HG03097 (cell line): Measurements from ENCODE around the gene ST7.

Source experiments
- ATAC-seq: cut with Tn5 transposase; IDR thresholded peaks from one replicate; pipeline ENCODE4 v1.9.1; 2021; ENCODE audit not compliant: unreplicated experiment, low FRiP score

ST7 gene

DNA sequence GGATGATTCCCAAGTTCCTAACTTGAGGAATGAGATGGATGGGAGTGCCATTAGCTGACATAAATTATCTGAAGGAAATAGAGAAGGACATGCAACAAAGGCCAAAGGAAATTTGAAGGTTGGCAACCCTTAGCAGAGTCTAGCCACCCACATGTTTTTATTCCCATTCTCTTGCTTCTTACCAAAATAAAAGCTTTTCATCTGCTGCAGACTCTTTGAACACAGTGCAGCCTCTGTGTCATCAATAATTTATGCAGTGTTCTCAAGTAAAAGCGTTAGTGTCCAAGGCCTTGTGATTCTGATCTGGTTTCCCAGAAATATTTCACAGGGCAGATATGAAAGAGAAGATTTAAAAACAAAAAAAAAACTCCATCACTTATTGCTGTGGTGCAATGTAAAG is 98.5 kb downstream of the ST7 start:
- no peak for ATAC-seq

DNA sequence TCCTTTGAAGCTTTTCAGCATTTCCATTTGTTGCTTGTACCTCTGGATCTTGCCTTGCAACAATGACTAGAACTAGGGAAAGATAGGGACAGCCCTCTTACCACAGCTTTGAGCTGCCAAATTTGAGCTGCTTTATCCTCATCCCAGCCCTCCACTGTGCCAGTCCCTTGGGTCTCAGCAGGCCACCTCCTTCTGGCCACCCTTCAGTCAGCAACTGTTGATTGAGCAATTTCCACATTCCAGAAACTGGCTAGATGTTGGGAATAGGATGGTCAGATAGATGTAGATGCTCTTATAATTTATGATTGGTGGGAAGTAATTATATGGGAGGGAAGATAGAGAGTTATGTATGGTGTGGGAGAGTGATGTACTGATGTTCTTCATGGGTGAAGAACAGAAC is 100.1 kb downstream of the ST7 start:
- ATAC-seq: no peak

DNA sequence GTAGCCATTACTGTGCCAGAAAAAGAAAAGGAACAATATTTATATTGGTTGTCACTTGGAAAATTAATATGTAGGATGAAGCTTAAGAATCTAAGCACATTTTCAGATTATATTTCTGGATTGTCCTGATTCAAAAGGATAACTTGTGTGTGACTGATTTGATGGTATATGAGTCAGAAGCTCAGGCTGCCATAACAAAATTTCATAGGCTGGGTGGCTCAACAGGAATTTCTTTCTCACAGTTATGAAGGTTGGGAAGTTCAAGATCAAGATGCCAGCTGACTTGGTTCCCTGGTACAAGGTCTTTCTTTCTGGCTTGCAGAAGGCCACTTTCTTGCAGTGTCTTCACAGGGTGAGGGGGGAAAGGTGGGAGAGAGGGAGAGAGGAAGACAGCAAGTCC is 108.5 kb downstream of the ST7 start:
- ATAC-seq: no peak

GRCh38 chr7:117062300-117062699 is 109.0 kb downstream of the ST7 start:
- ATAC-seq: no peak

GRCh38 chr7:117064688-117065087 is 111.4 kb downstream of the ST7 start:
- no peak for ATAC-seq

DNA sequence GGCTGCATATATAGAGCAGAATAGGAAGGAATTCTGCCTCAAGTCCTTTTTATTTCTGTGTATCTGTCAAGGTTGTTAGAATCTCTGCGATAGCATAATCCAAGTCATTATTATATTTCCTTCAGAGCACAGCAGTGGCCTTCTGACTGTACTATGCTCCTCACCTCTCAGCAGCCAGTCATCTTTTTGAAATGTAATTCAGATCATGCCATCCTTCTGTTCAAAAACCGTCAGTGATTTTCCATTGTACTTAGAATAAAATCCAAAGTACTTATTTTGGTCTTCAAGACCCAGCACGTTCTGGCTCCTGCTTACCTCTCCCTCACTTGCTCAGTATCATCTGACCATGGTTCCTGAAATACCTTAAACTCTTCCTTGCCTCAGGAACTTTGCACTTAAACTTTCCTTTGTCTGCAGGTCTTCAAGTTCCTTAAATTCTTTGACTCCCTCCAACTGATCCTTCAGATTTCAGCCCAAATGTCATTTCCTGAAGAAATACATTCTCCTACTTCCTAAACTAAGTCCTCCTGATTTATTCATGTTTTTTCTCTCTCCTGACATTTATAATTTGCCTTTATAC is 112.4 kb downstream of the ST7 start:
- no peak for ATAC-seq

- ATAC-seq: no peak
These were observed 113.4 kb downstream of the ST7 start for GRCh38 chr7:117066668-117067067.

- ATAC-seq: no peak
These were observed 114.0 kb downstream of the ST7 start for GRCh38 chr7:117067340-117067739.

DNA sequence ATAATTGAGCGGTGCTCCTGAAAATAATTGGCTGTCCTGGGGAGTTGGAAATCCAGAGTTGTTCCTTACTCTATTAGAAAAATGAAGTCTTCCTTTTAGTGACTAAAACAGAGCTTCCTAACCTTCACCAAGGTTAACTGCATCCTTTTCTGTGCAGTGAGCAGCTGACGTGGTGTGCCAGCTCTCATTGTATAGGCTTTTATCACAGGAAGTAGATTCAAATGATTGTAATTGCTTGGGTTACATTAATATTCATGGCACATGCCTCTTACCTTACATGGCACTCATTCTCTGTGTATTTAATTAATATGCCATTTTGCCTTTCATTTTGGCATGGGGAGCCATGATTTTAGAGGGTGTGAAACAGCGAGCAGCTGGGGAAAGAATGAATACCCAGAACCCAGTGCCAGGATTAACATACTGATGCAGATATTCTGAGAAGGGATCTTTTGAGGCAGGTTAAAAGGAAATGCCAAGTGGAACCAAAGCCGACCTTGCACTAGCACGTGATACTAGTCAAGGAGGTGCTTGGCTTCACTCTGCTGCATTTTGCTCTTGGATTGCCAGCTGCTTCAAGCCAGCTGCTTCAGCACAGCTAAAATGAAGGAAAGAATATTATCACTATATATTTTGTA is 115.3 kb downstream of the ST7 start:
- ATAC-seq: no peak

- peak; percentile 46 for ATAC-seq
These were observed 116.1 kb downstream of the ST7 start for GRCh38 chr7:117069379-117069778.

- no peak for ATAC-seq
These were observed 118.2 kb downstream of the ST7 start for GRCh38 chr7:117071551-117071950.

DNA sequence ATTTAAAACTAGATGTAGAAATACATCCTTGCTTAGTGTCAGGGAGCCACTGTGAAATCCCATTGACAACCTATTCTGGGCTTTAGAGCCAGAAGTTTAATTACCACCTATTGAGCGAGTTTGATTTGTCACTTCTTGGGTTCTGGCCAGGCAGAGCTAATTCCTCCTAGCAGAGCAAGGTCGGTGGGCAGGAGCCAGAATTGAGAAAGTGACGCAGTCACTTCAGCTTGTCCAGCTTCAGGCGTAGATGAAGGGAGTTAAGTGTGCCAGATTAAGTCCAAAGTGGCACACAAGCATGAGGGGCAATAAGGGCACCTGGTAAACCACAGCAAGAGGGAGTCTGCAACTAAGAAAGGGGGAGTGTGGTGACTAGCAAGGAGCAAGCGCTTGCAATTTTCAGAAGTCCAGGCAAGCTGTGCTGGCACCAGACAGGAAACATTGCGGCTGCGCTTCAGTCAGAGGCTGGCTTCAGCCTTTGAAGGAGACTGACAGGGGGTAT is 119.4 kb downstream of the ST7 start:
- ATAC-seq: peak; percentile 35

DNA sequence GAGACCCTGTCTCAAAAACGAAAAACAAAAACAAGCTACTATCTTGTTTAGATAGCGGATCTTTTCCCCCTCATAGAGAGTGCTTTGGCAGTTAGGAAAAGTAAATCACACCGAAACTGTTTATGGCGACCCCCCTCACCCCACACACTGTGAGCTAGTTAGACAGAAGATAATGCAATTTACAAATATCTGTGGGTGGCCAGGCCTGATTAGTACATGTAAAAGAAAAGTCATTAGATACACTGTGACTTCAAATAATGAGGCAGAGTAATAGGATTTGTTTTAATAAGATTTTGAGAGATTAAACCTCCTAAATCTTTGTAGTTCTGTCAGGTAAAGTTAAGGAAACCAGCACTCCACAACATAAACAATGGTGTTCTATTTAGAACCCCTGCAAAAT is 121.1 kb downstream of the ST7 start:
- no peak for ATAC-seq

GRCh38 chr7:117075934-117076333 is 122.6 kb downstream of the ST7 start:
- no peak for ATAC-seq

DNA sequence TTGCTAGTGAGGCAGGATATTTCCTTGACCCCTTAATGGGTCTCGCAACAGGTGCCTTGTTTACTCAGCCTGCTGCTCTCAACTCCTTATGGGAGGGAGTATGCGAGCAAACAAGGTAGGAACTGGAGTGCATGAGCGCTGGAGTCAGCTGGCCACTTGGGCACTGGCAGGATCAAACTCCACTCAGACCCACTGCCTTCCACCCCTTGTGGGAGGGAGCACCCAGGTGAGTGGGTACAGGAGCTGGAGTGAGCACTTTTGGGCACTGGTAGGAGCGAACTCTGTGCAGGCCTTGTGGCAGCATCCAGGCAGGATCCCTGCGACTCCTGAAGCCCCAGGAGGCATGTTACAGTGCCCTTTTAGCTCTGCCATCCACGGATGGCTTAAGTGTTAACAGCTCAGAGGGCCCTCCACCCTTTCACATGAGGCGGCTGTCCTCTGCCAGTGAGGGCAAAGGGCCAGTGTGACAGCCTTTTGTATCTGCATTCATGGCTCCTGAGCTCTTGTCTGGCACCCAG is 123.2 kb downstream of the ST7 start:
- no peak for ATAC-seq

GRCh38 chr7:117077658-117078057 is 124.4 kb downstream of the ST7 start:
- no peak for ATAC-seq

- ATAC-seq: no peak
These were observed 129.3 kb downstream of the ST7 start for GRCh38 chr7:117082647-117083046.

DNA sequence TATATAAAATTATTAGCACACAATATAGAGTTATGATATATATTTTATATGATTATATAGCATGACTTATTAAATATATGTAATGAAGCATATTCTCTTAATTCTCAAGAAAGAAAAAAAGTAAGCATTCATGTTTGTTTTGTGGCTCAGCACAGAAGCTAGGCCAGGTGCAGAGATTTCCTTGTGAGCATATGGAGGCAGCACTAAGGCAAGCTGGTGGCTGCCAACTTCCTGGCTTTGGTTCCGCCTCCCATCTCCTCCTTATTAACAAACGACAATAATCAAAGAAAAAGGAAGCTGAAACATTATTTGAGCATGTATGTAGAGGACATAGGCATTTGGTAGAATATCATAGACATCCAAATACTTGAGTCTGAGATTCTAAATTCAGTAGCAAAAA is 130.3 kb downstream of the ST7 start:
- ATAC-seq: no peak

DNA sequence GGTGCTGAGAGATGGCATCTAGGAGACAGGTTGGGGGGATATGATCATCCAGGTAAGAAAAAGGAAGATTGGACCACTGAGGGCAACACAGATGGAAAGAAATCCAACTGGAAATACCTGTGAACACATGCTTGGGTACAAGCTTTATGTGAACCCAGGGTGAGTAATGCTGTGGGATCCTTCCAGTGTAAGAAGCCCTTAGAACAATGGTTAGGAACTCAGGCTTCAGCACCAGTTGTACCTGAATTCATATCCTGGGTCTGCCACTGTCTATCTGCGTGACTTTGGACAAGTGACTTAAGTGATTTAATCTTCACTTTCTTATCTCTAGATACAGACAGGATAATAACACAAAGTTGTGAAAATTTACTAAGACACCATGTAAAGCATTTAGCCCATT is 131.0 kb downstream of the ST7 start:
- no peak for ATAC-seq

DNA sequence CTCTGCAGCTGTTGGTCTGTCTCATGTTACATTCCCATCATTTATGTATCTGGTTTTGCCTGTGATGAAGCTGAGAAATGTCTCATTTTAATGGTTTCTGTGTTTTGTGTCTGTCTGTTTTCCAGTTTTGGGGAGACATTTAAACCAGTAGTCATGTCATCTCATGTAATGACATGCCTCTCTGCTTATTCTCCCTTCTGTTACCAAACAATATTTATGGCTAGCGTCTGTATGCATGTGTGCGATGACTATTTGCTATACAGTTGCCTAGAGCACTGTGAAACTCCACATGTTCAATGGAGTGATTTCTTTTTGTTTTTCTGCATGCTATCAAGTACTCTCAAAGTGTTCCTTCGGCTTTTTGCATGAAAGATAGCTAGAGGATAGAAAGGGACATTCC is 132.0 kb downstream of the ST7 start:
- ATAC-seq: no peak

- ATAC-seq: no peak
These were observed 132.6 kb downstream of the ST7 start for GRCh38 chr7:117085769-117086463.

DNA sequence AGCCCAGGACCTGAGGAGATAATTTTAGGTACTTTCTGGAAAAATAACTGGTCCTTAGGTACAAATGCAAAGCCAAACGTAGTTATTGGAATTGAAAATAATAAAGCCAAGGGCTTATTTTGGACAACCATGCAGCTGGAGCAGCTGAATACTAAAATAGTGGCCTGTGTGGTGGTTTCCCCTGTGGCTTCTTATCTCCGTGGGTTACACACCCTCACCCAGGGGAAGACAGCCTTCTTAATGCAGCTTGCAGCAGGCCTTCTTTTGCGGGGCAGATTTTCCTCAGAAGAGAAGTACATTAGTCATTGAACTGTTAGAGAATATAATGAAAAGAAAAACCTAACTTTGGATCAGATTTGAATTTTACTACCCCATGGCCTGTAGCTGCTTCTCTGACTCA is 133.5 kb downstream of the ST7 start:
- no peak for ATAC-seq
